OCI-LY3 (cell line): Measurements from ENCODE around the gene MARK2.

ENCODE experiments used
- H2AFZ ChIP-seq: fragments of 200-600, 300-600 bp; shearing (Covaris generic); 2 replicates; pipeline ENCODE4 v1.6.0; 2014; ENCODE audit warnings: antibody characterized with exemption, low read depth, low read length
- H3K27ac ChIP-seq: fragments of 200-600, 300-600 bp; sonication (generic); 2 replicates; pipeline ENCODE4 v1.5.1; 2014; ENCODE audit warnings: mild to moderate bottlenecking, low read length, moderate library complexity, mixed read lengths
- H3K27me3 ChIP-seq: fragments of 200-600, 300-600 bp; sonication (generic); 2 replicates; pipeline ENCODE4 v1.6.1; 2014; ENCODE audit warnings: low read depth, low read length, mixed read lengths
- H3K36me3 ChIP-seq: fragments of 200-600, 300-600 bp; sonication (generic); replicated peaks from 2 replicates; pipeline ENCODE3; 2014; ENCODE audit warnings: low read depth, low read length, mixed read lengths
- H3K4me1 ChIP-seq: fragments of 300-600, 200-600 bp; sonication (generic); 2 replicates; pipeline ENCODE4 v1.6.1; 2014; ENCODE audit warnings: low read length, mixed read lengths
- H3K4me2 ChIP-seq: fragments of 200-600, 300-600 bp; sonication (generic); 2 replicates; pipeline ENCODE4 v1.6.1; 2014; ENCODE audit warnings: low read length, mixed read lengths
- H3K4me3 ChIP-seq: fragments of 300-600, 200-600 bp; sonication (generic); 2 replicates; pipeline ENCODE4 v1.5.1; 2014; ENCODE audit warnings: antibody characterized with exemption, mild to moderate bottlenecking, low read length, moderate library complexity
- H3K79me2 ChIP-seq: fragments of 300-600, 200-600 bp; shearing (Covaris generic); 2 replicates; pipeline ENCODE4 v1.6.1; 2014; ENCODE audit warnings: mild to moderate bottlenecking, low read length, mixed read lengths
- H3K9ac ChIP-seq: fragments of 300-600, 200-600 bp; shearing (Covaris generic); 2 replicates; pipeline ENCODE4 v1.6.0; 2014; ENCODE audit warnings: mild to moderate bottlenecking, low read length, moderate library complexity
- H3K9me3 ChIP-seq: fragments of 200-600, 300-600 bp; shearing (Covaris generic); 2 replicates; pipeline ENCODE4 v1.6.1; 2014; ENCODE audit warnings: low read length, mixed read lengths; ENCODE audit not compliant: insufficient read depth
- H4K20me1 ChIP-seq: fragments of 200-600, 300-600 bp; sonication (generic); 2 replicates; pipeline ENCODE4 v1.6.1; 2016; ENCODE audit warnings: low read length, mixed read lengths; ENCODE audit not compliant: insufficient read depth
- EZH2phosphoT487 ChIP-seq: fragments of 200-600 bp; shearing (Covaris generic); IDR thresholded peaks from 2 replicates; pipeline ENCODE4 v1.6.1; 2018; ENCODE audit warnings: antibody characterized with exemption, mixed run types, low read depth
- TF ChIP-seq, protein P1 (sequence below): fragments of 200-600, 300-600 bp; sonication (generic); IDR thresholded peaks from 2 replicates; pipeline ENCODE4 v1.5.1; 2014; ENCODE audit warnings: antibody characterized with exemption, low read length, low read depth

MARK2 gene

DNA sequence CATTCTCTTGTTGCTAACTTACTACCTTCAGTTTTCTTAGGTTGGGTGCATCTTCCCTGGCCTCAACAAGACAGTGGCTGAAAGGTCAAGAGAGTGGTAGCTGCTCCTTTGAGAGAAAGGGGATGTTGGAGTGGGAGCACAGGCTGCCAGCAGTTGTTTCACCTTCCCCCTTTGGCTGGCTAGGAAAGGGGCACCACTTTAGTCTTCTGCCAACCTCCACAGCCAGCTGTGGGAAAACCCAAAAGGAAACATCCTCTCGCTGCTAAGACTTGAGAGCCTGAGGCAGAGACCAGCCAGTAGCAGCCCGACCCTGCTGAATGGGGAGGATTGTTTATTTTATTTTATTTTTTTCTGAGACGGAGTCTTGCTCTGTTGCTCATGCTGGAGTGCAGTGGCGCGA lies 34.4 kb downstream of the MARK2 start:
- Histone ChIP-seq H3K4me3 (no peak overlapping the region), H4K20me1 (peaks cover 89% of the 10 kb centered on the region), H3K27ac (no peak overlapping the region)

DNA sequence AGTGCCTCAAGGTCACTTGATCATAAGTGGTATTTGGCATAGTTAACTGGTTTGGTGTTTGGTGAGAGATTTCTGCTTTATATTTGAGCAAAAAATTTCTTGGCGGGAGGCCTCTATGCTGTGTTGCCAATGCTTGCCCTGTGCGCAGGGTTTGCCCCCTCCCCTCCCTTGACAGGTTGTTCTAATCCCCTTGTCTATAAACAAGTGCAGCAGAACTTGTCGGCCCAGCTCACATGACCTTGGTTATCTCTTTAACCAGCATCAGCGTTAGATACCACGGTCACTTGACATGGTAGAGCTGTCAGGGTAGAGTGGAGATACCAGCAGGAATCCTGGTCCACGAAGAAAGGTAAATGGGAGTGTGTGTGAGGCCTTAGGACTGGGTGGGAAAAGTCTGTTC lies 35.6 kb downstream of the MARK2 start:
- no peak overlapping the region for H3K4me2 ChIP-seq
- no peak overlapping the region for H3K27ac ChIP-seq
- no peak overlapping the region for H3K9ac ChIP-seq
- H3K36me3 ChIP-seq = peaks cover 22% of the 10 kb centered on the region
- TF ChIP-seq, protein P1, sequence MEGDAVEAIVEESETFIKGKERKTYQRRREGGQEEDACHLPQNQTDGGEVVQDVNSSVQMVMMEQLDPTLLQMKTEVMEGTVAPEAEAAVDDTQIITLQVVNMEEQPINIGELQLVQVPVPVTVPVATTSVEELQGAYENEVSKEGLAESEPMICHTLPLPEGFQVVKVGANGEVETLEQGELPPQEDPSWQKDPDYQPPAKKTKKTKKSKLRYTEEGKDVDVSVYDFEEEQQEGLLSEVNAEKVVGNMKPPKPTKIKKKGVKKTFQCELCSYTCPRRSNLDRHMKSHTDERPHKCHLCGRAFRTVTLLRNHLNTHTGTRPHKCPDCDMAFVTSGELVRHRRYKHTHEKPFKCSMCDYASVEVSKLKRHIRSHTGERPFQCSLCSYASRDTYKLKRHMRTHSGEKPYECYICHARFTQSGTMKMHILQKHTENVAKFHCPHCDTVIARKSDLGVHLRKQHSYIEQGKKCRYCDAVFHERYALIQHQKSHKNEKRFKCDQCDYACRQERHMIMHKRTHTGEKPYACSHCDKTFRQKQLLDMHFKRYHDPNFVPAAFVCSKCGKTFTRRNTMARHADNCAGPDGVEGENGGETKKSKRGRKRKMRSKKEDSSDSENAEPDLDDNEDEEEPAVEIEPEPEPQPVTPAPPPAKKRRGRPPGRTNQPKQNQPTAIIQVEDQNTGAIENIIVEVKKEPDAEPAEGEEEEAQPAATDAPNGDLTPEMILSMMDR = no peak
- TF ChIP-seq EZH2phosphoT487 = no peak
- no peaks in the 10 kb centered on the region for H3K9me3 ChIP-seq
- H3K4me1 ChIP-seq = peaks cover 31% of the 10 kb centered on the region
- H3K79me2 ChIP-seq = peaks cover 89% of the 10 kb centered on the region
- H2AFZ ChIP-seq = no peak overlapping the region
- H3K27me3 ChIP-seq = no peaks in the 10 kb centered on the region
- peaks cover 88% of the 10 kb centered on the region for H4K20me1 ChIP-seq
- no peak overlapping the region for H3K4me3 ChIP-seq

More for the DNA sequence above, 34.4 kb downstream of the MARK2 start:
- no peaks in the 10 kb centered on the region for H3K9me3 ChIP-seq
- peaks cover 90% of the 10 kb centered on the region for H3K79me2 ChIP-seq
- H2AFZ ChIP-seq = no peak overlapping the region
- H3K4me2 ChIP-seq = no peak overlapping the region
- peaks cover 24% of the 10 kb centered on the region for H3K36me3 ChIP-seq
- H3K4me1 ChIP-seq = peaks cover 30% of the 10 kb centered on the region
- no peaks in the 10 kb centered on the region for H3K27me3 ChIP-seq
- TF ChIP-seq EZH2phosphoT487 = no peak
- TF ChIP-seq, protein P1 = no peak
- H3K9ac ChIP-seq = no peak overlapping the region

DNA sequence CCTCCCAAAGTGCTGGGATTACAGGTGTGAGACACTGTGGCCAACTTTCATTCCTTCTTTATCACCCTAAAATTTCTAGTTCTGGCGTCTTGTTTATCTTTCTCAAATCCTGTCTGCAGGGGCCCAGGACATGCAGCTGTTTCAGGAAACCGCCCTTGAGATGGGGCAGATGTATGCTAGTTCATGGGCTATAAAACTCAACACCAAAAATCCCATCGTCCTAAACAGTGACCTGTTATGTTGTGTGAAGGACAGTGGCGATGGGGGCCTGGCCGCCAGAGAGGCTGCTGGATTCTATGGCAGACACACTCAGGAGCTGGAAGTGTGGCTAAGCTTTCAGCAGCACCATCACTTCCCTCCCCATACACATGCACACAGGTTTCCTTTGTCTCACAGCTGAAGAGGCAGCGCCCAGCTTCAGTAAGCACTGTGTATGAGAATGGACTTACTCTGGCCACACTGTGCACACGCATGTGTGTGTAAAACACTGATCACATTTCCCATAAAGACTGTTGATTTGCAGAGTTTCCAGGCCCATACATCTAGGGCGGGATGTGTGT lies 36.7 kb downstream of the MARK2 start:
- Histone ChIP-seq H3K4me3 (no peak overlapping the region), H4K20me1 (peaks cover 88% of the 10 kb centered on the region), H3K27me3 (no peaks in the 10 kb centered on the region), H3K4me1 (peaks cover 20% of the 10 kb centered on the region), H3K79me2 (peaks cover 89% of the 10 kb centered on the region), H3K9ac (no peak overlapping the region), H3K9me3 (no peaks in the 10 kb centered on the region), H3K36me3 (peaks cover 19% of the 10 kb centered on the region), H3K27ac (no peak overlapping the region), H3K4me2 (no peak overlapping the region), H2AFZ (no peak overlapping the region)
- no peak for TF ChIP-seq EZH2phosphoT487
- TF ChIP-seq, protein P1 = no peak

DNA sequence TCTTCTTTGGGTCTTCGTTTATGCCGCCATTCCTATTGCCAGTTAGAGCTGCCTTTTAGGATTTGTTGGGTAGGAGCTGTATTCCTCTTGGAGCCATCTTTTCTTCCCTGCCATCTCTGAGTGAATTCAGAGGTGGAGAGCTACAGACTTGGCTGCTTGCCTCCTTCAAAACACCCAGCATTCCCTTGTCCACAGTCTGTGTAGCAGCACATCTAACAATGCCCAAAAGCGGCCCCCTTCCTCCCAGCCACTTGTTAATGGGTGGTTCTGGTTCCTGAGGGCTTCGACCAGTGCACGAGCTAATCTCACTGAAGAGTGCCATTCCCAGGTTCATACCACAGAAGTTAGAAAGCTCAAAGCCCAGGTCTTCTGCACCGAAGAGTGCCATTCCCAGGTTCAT lies 37.7 kb downstream of the MARK2 start:
- Histone ChIP-seq H3K4me3 (no peak overlapping the region), H3K4me1 (peaks cover 11% of the 10 kb centered on the region), H3K9ac (no peak overlapping the region), H3K9me3 (no peaks in the 10 kb centered on the region), H3K79me2 (peaks cover 89% of the 10 kb centered on the region), H3K4me2 (no peak overlapping the region), H3K27ac (no peak overlapping the region), H2AFZ (no peak overlapping the region), H4K20me1 (peaks cover 85% of the 10 kb centered on the region), H3K27me3 (no peaks in the 10 kb centered on the region), H3K36me3 (peaks cover 21% of the 10 kb centered on the region)
- no peak for TF ChIP-seq EZH2phosphoT487
- TF ChIP-seq, protein P1 = no peak
